GM21381 (cell line): ENCODE measurements around the gene CHKB.

Experiments used
- ATAC-seq: cut with Tn5 transposase; IDR thresholded peaks from one replicate; pipeline ENCODE4 v1.9.1; 2021; ENCODE audit warnings: mild to moderate bottlenecking, moderate library complexity; ENCODE audit not compliant: unreplicated experiment

Gene CHKB

DNA sequence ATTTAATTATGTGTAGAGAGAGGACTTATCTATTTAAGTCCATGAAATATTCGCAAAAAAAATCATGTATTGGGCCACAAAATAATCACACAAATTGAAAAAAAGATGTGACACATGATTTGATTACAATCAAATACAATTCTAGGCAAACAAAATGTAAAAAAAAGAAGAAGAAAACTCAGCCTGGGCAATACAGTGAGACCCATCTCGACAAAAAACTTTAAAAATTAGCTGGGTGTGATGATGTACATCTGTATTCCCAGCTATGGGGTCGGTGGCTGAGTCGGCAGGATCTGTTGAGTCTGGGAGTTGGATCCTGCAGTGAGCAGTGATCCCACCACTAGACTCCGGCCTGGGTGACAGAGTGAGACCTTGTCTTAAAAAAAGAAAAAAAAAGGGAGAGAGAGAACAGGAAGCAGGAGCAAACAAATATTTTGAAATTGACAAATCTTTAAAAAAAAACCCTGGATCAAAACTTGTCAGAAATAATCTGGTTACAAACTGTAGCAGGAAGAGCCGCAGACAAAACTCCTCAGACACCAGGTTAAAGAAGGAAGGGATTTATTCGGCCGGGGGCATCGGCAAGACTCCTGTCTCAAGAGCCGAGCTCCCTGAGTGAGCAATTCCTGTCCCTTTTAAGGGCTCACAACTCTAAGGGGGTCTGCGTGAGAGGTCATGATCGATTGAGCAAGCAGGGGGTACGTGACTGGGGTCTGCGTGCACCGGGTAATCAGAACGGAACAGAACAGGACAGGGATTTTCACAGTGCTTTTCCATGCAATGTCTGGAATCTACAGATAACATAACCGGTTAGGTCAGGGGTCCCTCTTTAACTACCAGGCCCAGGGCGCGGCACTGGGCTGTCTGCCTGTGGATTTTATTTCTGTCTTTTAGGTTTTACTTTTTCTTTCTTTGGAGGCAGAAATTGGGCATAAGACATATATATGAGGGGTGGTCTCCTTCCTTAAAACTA lies 49.5 kb downstream of the CHKB start:
- ATAC-seq: no peak

- ATAC-seq: no peak
These were observed 50.5 kb downstream of the CHKB start for GRCh38 chr22:50531962-50532674.

DNA sequence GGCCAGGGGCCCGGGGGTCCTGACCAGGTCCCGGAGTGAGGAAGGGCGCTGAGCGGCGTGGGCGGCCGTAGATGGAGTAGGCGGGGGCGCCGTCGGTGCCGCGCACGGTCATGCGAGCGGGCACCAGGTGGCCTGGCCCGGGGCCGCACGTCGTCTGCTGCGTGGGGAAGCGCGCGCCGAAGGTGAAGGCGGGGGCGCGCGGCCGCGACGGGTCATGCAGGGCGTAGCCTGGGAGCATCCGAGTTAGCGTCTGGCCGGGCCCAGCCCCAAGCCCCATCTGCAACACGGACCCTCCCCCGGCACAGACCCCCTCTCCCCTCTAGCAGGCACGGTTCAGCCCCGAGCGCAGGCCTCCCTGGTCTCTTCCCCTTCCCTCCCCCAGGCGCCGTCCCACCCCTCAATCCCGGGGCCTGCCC lies 51.1 kb downstream of the CHKB start:
- ATAC-seq: no peak

- no peak for ATAC-seq
These were observed 51.6 kb downstream of the CHKB start for GRCh38 chr22:50530877-50531545.

DNA sequence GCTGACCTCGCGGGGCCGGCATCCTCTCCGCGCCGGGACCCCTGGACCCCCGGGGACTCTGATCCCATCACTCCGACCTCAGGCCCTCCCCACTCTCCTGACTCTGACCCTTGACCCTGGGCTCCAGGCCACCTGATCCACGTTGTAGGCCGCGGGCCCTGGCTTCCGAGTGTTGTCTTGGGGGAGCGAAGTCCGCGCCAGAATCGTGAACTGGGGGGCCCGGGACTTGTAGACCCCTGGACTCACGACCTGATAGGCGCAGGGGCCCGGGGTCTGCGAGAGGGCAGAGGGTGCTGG lies 52.1 kb downstream of the CHKB start:
- no peak for ATAC-seq

DNA sequence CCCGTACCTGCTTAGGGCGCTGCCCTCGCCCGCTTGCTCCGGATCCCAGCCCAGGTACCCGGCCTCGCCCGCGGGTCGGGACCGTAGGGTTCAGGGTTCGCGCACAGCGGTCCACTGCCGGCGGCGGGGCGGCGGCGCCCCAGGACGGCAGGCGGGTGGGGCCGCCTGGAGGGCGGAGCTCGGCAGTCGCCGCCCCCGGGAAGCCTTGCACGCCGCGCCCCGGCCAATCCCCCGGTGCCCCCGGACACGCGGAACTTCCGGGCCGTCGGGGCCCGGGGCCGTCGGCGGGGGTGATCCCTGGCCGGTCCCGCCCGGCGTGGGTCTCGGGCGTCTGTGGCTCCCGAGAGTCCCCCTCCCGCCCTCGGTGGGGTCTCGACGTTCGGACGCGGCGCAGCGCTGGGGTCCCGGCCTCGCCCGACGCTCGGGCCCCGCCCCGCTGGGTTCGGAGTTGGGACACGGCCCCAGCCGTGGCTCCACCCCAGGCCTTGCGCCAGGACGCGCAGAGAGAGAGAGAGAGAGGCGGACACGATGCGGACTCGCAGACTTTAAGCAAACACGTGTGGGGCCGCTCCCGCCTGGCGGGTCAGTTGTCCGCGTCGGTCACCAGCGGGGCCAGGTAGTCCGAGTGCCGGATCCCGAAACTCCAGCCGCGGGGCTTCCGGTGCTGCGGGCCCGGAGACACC lies 52.6 kb downstream of the CHKB start, which contains the start of gene TYMP:
TSS of gene TYMP (minus strand) at position 116 of the 683 bp plus-strand sequence. CDS start 303 bp downstream, outside the sequence.
- no peak for ATAC-seq

GRCh38 chr22:50529416-50529896 lies 53.2 kb downstream of the CHKB start:
- no peak for ATAC-seq
